GM12801 (cell line): ENCODE data around the gene NPIPA1.
"Not testable (repeated sequence)": the region's sequence is repeated elsewhere in the genome, so short reads cannot be mapped to it uniquely, and the experiment has no call there.

Experiments used
- CTCF ChIP-seq: IDR thresholded peaks from one replicate; pipeline ENCODE4 v1.5.1; 2011; ENCODE audit warnings: control low read depth; ENCODE audit not compliant: insufficient read length; ENCODE audit errors: extremely low read depth

Gene NPIPA1

GRCh38 chr16:14963281-14964173 is 26.3 kb downstream of the NPIPA1 start:
- TF ChIP-seq CTCF, result no peak

DNA sequence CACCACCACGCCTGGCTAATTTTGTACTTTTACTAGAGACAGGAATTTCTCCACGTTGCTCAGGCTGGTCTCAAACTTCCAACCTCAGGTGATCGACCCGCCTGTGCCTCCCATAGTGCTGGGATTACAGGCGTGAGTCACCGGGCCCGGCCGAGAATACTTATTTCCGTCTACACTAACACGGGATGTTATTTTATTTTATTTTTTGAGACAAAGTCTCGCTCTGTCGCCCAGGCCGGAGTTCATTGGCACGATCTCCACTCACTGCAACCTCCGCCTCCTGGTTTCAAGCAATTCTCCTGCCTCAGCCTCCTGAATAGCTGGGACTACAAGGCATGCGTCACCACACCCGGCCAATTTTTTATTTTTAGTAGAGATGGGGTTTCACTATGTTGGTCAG is 28.1 kb downstream of the NPIPA1 start:
- no peak for TF ChIP-seq CTCF

DNA sequence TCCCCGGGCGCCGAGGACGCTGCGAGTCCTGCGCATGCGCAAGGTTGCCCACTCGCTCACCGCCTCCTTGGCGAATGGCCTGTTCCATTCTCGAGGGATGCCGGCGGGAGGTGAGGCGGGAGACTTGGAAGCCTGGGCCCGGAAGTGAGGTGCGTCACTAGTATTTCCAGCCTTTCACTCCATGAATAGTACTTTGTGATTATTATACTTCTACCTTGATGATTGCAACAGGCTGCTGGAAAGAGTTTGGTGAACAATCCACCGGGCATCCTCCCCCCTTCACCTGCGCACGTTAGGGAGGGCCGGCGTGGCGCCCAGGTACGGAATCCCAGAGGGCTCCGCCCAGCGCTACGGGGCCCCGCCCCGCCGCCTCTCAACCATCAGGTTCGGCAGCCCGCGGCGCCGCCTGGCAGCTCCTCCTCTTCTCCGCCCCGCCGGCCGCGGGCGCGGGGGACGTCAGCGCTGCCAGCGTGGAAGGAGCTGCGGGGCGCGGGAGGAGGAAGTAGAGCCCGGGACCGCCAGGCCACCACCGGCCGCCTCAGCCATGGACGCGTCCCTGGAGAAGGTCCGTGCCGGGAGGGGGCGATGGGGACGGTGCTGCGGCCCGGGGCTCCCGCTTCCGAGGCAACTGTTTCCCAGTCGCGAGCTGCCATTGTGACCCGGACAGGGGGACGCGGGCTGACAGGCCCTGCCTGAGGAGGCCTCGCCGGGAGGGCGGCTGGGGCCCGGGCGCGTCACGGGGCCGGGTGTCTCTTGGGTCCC is 37.6 kb downstream of the NPIPA1 start, which contains the start of gene PDXDC1:
PDXDC1 (plus strand) TSS at position 371 of the 762 bp plus-strand sequence; CDS start at position 545, 174 bp downstream.
- not testable (repeated sequence) for TF ChIP-seq CTCF
